Sigmoid colon (tissue), 7 donors: Measurements from ENCODE around the gene CKAP5. TPM values are rescaled to one million over a fixed set of nuclear protein-coding genes. Genes with fewer than 3 reads are reported as not detected.

Source experiments
- DNase-seq: peaks from one replicate; pipeline ENCODE4 v3.0.0-alpha.2; 2019
- H3K27ac ChIP-seq, 4 donors: fragments of 200-600 bp; sonication (generic); one replicate each; pipeline ENCODE4 v1.5.1; 2016 to 2019; ENCODE audit warnings: mild to moderate bottlenecking in 1 of 4
- H3K27me3 ChIP-seq, 3 donors: fragments of 200-600 bp; sonication (generic); one replicate each; pipeline ENCODE4 v1.5.1; 2019; ENCODE audit warnings: mild to moderate bottlenecking in 1 of 3
- H3K36me3 ChIP-seq, 4 donors: fragments of 200-600 bp; sonication (generic); one replicate each; pipeline ENCODE4 v1.5.1; 2016 to 2019
- H3K4me1 ChIP-seq, 4 donors: fragments of 200-600 bp; sonication (generic); one replicate each; pipeline ENCODE4 v1.5.1; 2017 to 2019
- H3K4me3 ChIP-seq, 4 donors: fragments of 200-600 bp; sonication (generic); one replicate each; pipeline ENCODE4 v1.5.1; 2017 to 2019; ENCODE audit warnings: mild to moderate bottlenecking in 2 of 4, moderate library complexity in 1 of 4
- H3K9me3 ChIP-seq, 4 donors: fragments of 200-600 bp in 3 of 4; sonication (generic) in 3 of 4; one replicate each; pipeline versions ENCODE4 v1.5.1 to v1.6.1; 2013 to 2019
- EP300 ChIP-seq, 4 donors: sonication (generic); formaldehyde crosslinking; IDR thresholded peaks; one replicate each; pipeline ENCODE4 v1.6.1; 2017; ENCODE audit warnings: antibody characterized with exemption in 4 of 4
- POLR2A ChIP-seq, 2 donors: fragments of 450-650 bp; IDR thresholded peaks; one replicate each; pipeline ENCODE4 v1.6.1; 2016; ENCODE audit warnings: antibody characterized with exemption in 2 of 2, mild to moderate bottlenecking in 2 of 2, moderate library complexity in 2 of 2
- POLR2AphosphoS5 ChIP-seq, 4 donors: sonication (generic); formaldehyde crosslinking; IDR thresholded peaks; one replicate each; pipeline ENCODE4 v1.6.1; 2017; ENCODE audit warnings: antibody characterized with exemption in 4 of 4
- WGBS, 2 donors: extraction: QIAGEN DNeasy Blood & Tissue Kit; methylation state at CpG; one replicate each; pipeline ENCODE4 v1.1.7; 2013; 5-methylcytosine and 5-hydroxymethylcytosine counted together
- intact Hi-C: fragments of 100-400 bp; cut with DNase I; formaldehyde crosslinking; loops from one replicate; pipeline ENCODE4 v1.15.1; 2023
- polyA plus RNA-seq, 3 donors: library from polyadenylated mRNA; stranded (reverse); fragments of 200-250 nt; gene quantifications; one replicate each; pipeline ENCODE4 v1.2.3, GENCODE V29; 2013
- small RNA-seq, 3 donors: library from RNA; depleted of rRNA; stranded (forward); fragments of <200 nt; gene quantifications; one replicate each; pipeline ENCODE3, GENCODE V24; 2016
- total RNA-seq, 4 donors: library from RNA; depleted of rRNA; stranded (reverse); fragments of >200 nt; gene quantifications; one replicate each; pipeline ENCODE4 v1.1.0, GENCODE V29; 2016
- TF ChIP-seq, protein P1 (sequence below), 4 experiments: fragments of 450-650 bp in 3 of 4; fragments of 200-600 bp in 1 of 4; IDR thresholded peaks; one replicate each; pipeline ENCODE4 v1.5.1; 2016 to 2019; ENCODE audit warnings: antibody characterized with exemption in 4 of 4, mild to moderate bottlenecking in 3 of 4, moderate library complexity in 2 of 4
- donor health status: healthy with polysubstance abuse.
- donor health status: Bipolar disorder and iron deficiency.
- donor health status: healthy.

Gene CKAP5
- total and polyA plus RNA-seq, 7 donors: 6.6 to 38.8 (median 27.3) TPM

DNA sequence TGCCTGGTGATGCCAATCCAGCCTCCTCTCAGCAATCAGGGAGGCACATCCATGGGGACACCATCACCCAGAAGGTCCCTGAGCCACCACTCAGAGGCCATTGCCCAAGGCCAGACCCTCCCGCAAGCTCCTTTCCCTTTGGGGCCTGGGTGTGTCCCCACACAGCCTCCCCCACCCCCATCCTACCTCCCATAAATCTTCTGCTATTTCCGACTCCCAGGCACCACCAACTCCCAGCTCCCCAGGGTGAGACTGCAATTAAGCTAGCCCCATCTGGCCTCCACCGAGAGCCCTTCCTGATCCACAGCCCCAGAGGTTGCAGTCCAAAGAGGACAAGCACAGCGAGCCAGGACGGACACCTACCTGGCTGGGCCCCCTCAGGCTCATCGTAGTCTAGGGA, 152.0 kb downstream of the CKAP5 start:
- no peaks in the 10 kb centered on the region for H3K27me3 ChIP-seq
- H3K27ac ChIP-seq: peak overlapping the region; percentile 55 to 91 (median 75)
- peaks cover 19 to 61% (median 36%) of the 10 kb centered on the region in 4 donors for H3K36me3 ChIP-seq
- no peak for DNase-seq
- WGBS, 2 donors: 89 to 91% methylated on average over 6 of the region's 6 CpGs
- no peak overlapping the region for H3K4me3 ChIP-seq
- no peaks in the 10 kb centered on the region for H3K9me3 ChIP-seq
- TF ChIP-seq POLR2A (IDR thresholded peaks at IDR 0.05) (no peak), POLR2AphosphoS5 (IDR thresholded peaks at IDR 0.05) (no peak), EP300 (IDR thresholded peaks at IDR 0.05) (no peak)
- TF ChIP-seq, protein P1, sequence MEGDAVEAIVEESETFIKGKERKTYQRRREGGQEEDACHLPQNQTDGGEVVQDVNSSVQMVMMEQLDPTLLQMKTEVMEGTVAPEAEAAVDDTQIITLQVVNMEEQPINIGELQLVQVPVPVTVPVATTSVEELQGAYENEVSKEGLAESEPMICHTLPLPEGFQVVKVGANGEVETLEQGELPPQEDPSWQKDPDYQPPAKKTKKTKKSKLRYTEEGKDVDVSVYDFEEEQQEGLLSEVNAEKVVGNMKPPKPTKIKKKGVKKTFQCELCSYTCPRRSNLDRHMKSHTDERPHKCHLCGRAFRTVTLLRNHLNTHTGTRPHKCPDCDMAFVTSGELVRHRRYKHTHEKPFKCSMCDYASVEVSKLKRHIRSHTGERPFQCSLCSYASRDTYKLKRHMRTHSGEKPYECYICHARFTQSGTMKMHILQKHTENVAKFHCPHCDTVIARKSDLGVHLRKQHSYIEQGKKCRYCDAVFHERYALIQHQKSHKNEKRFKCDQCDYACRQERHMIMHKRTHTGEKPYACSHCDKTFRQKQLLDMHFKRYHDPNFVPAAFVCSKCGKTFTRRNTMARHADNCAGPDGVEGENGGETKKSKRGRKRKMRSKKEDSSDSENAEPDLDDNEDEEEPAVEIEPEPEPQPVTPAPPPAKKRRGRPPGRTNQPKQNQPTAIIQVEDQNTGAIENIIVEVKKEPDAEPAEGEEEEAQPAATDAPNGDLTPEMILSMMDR (IDR thresholded peaks at IDR 0.05): no peak
- intact Hi-C loops: no loop called here
- H3K4me1 ChIP-seq: peaks cover 0 to 57% (median 44%) of the 10 kb centered on the region in 4 donors

DNA sequence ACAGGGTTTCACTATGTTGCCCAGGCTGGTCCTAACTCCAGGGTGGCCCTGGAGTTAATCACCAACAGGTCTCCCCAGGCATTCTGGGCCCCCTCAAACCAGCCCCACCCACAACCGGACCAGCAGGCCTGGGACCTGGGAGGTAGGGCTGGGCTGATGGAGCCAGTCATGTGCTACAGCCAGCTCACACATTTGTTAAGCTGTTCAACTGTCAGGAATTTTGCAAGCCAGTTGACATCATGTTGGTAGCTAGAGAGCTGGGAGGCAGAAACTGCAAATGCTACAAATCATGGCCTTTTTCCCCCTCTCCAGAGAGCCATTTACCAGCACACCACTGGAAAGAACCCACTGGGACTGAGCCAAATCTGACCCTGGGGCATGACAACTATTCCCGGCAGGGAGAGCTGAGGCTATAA, 152.5 kb downstream of the CKAP5 start:
- peaks cover 0 to 52% (median 40%) of the 10 kb centered on the region in 4 donors for H3K4me1 ChIP-seq
- H3K36me3 ChIP-seq: peaks cover 20 to 66% (median 39%) of the 10 kb centered on the region in 4 donors
- no peaks in the 10 kb centered on the region for H3K27me3 ChIP-seq
- peak in 1 of 4 donors; percentile 27 for TF ChIP-seq POLR2AphosphoS5 (IDR thresholded peaks at IDR 0.05)
- TF ChIP-seq, protein P1 (IDR thresholded peaks at IDR 0.05): no peak
- peak overlapping the region; percentile 17 to 91 (median 58) for H3K27ac ChIP-seq
- intact Hi-C loops: no loop called here
- no peak overlapping the region for H3K4me3 ChIP-seq
- H3K9me3 ChIP-seq: no peaks in the 10 kb centered on the region
- DNase-seq: no peak
- WGBS, 2 donors: 76% methylated on average over 2 of the region's 2 CpGs

Small RNA genes within 50 kb of the gene (small RNA-seq; reads per million reads assigned to genes)
- gene MIR5582: 0 reads per million in 3 donors
- 0 reads per million in 3 donors for gene RF00573
- gene SNORD67: 28.7 to 42.9 (median 41.1) reads per million in 3 donors

Other genes with a start within 250 kb of the CKAP5 start
- 1 to 10 TPM; 1.6 to 8.9 (median 3.8) TPM for gene HARBI1, start 229.1 kb downstream of the CKAP5 start, total RNA-seq
- 1 to 10 TPM; 4.1 to 7.9 (median 4.8) TPM for gene HARBI1, start 229.1 kb downstream of the CKAP5 start, polyA plus RNA-seq
- 10 to 100 TPM; 47.7 to 96.4 (median 52.7) TPM for gene ATG13, start 228.7 kb downstream of the CKAP5 start, total RNA-seq
- gene ATG13, start 228.7 kb downstream of the CKAP5 start, polyA plus RNA-seq: 10 to 100 TPM; 27.6 to 48.5 (median 34.2) TPM
- 10 to 100 TPM; 37.5 to 78.2 (median 57.3) TPM for gene ARHGAP1, start 145.7 kb downstream of the CKAP5 start, total RNA-seq
- 10 to 100 TPM; 25.0 to 41.2 (median 30.6) TPM for gene ARHGAP1, start 145.7 kb downstream of the CKAP5 start, polyA plus RNA-seq
- 10 to 100 TPM in 2 of 4 donors, 1 to 10 TPM in 2; 4.3 to 12.8 (median 9.2) TPM for gene ZNF408, start 145.2 kb downstream of the CKAP5 start, total RNA-seq
- 10 to 100 TPM in 1 of 3 donors, 1 to 10 TPM in 2; 6.2 to 10.7 (median 8.4) TPM for gene ZNF408, start 145.2 kb downstream of the CKAP5 start, polyA plus RNA-seq
- gene F2, start 127.1 kb downstream of the CKAP5 start, total RNA-seq: under 1 TPM in 1 of 4 donors, not detected in 3; 0.28 TPM
- gene F2, start 127.1 kb downstream of the CKAP5 start, polyA plus RNA-seq: under 1 TPM in 2 of 3 donors, not detected in 1; 0.13 to 0.46 TPM
- gene LRP4, start 72.3 kb upstream of the CKAP5 start, total RNA-seq: 10 to 100 TPM in 1 of 4 donors, 1 to 10 TPM in 3; 2.1 to 14.4 (median 6.0) TPM
- gene LRP4, start 72.3 kb upstream of the CKAP5 start, polyA plus RNA-seq: 10 to 100 TPM in 1 of 3 donors, 1 to 10 TPM in 2; 2.4 to 17.6 (median 2.8) TPM
- gene CSTPP1, start 90.5 kb upstream of the CKAP5 start, total RNA-seq: 10 to 100 TPM; 16.8 to 29.4 (median 20.9) TPM
- 10 to 100 TPM; 12.9 to 26.8 (median 24.6) TPM for gene CSTPP1, start 90.5 kb upstream of the CKAP5 start, polyA plus RNA-seq